Measurements from ENCODE around the gene TTLL8. TPM values are rescaled to one million over a fixed set of nuclear protein-coding genes. Genes with fewer than 3 reads are reported as not detected.

TTLL8 gene
- total RNA-seq, 1 experiment from 2014 or later, result not detected

GRCh38 chr22:50051930-50052329 is 6.2 kb downstream of the TTLL8 start:
- intact Hi-C loops (cut with micrococcal nuclease; ENCODE audit: unreplicated experiment), result no loop called here
- ATAC-seq, result no peak
- CTCF ChIA-PET, result no interaction called here

GRCh38 chr22:50049299-50050195 is 8.6 kb downstream of the TTLL8 start:
- Histone ChIP-seq H3K4me1 (ENCODE audit: control insufficient read depth, insufficient read depth, low read length) (no peaks in the 10 kb centered on the region), H3K27ac (ENCODE audit: low read length) (no peak overlapping the region), H3K27me3 (ENCODE audit: control insufficient read depth, insufficient read depth, low read length) (no peaks in the 10 kb centered on the region), H3K9me3 (ENCODE audit: control insufficient read depth, insufficient read depth, low read depth, low read length) (no peaks in the 10 kb centered on the region), H3K36me3 (ENCODE audit: control insufficient read depth, insufficient read depth, low read length) (no peaks in the 10 kb centered on the region), H3K4me3 (ENCODE audit: low read depth in 2 of 2, low read length in 2 of 2) (no peak overlapping the region)
- TF ChIP-seq TCF7L2 (IDR thresholded peaks at IDR 0.05; ENCODE audit: low read depth, low read length) (no peak), REST (IDR thresholded peaks at IDR 0.05; ENCODE audit: insufficient read depth in 1 of 2, low read depth in 2 of 2, low read length in 1 of 2) (no peak), SIN3A (IDR thresholded peaks at IDR 0.05; ENCODE audit: borderline replicate concordance, insufficient read depth, low read depth, low read length) (no peak), CTCF (IDR thresholded peaks at IDR 0.05) (no peak), POLR2AphosphoS5 (IDR thresholded peaks at IDR 0.05; ENCODE audit: low read depth, low read length) (no peak)
- CTCF ChIA-PET, result no interaction called here
- intact Hi-C loops (cut with micrococcal nuclease; ENCODE audit: unreplicated experiment) (no loop called here), in situ Hi-C loops (cut with HindIII; ENCODE audit: low pct_unique_long_range_greater_than_20kb, low sequenced_read_pairs) (no loop called here)
- no peak for DNase-seq (ENCODE audit: low read depth, low spot score)
- no TSS peak for BruUV-seq (replicated peaks)
- no peak for ATAC-seq
- POLR2A ChIA-PET, result no interaction called here

More at GRCh38 chr22:50051930-50052329, 6.2 kb downstream of the TTLL8 start:
- H3K36me3 ChIP-seq (ENCODE audit: control insufficient read depth, insufficient read depth, low read length), result no peaks in the 10 kb centered on the region
- BruUV-seq (replicated peaks), result no TSS peak
- no peaks in the 10 kb centered on the region for H3K9me3 ChIP-seq (ENCODE audit: control insufficient read depth, insufficient read depth, low read depth, low read length)
- no peak for DNase-seq (ENCODE audit: low read depth, low spot score)
- TF ChIP-seq TCF7L2 (IDR thresholded peaks at IDR 0.05; ENCODE audit: low read depth, low read length) (no peak), POLR2AphosphoS5 (IDR thresholded peaks at IDR 0.05; ENCODE audit: low read depth, low read length) (no peak), CTCF (IDR thresholded peaks at IDR 0.05) (no peak), SIN3A (IDR thresholded peaks at IDR 0.05; ENCODE audit: borderline replicate concordance, insufficient read depth, low read depth, low read length) (no peak), REST (IDR thresholded peaks at IDR 0.05; ENCODE audit: insufficient read depth in 1 of 2, low read depth in 2 of 2, low read length in 1 of 2) (no peak)
- no peaks in the 10 kb centered on the region for H3K4me1 ChIP-seq (ENCODE audit: control insufficient read depth, insufficient read depth, low read length)
- POLR2A ChIA-PET, result no interaction called here
- H3K4me3 ChIP-seq (ENCODE audit: low read depth in 2 of 2, low read length in 2 of 2), result no peak overlapping the region
- in situ Hi-C loops (cut with HindIII; ENCODE audit: low pct_unique_long_range_greater_than_20kb, low sequenced_read_pairs), result no loop called here
- H3K27me3 ChIP-seq (ENCODE audit: control insufficient read depth, insufficient read depth, low read length), result no peaks in the 10 kb centered on the region
- H3K27ac ChIP-seq (ENCODE audit: low read length), result no peak overlapping the region

Measured in Panc1 (cell line).